22Rv1 (cell line): ENCODE measurements around the gene FAM3A.

Experiments used
- H3K27ac ChIP-seq: fragments of 450-650 bp; 2 replicates; pipeline ENCODE4 v1.5.1; 2017
- CTCF ChIP-seq: fragments of 450-650 bp; IDR thresholded peaks from 2 replicates; pipeline ENCODE4 v1.5.1; 2017; ENCODE audit warnings: mild to moderate bottlenecking
- ZFX ChIP-seq: fragments of 450-650 bp; IDR thresholded peaks from 2 replicates; pipeline ENCODE4 v1.6.1; 2017; ENCODE audit warnings: antibody characterized with exemption, borderline replicate concordance

FAM3A gene

GRCh38 chrX:154512879-154513553, 3.0 kb downstream of the FAM3A start:
- H3K27ac ChIP-seq: no peak overlapping the region
- TF ChIP-seq CTCF: no peak
- no peak for TF ChIP-seq ZFX

DNA sequence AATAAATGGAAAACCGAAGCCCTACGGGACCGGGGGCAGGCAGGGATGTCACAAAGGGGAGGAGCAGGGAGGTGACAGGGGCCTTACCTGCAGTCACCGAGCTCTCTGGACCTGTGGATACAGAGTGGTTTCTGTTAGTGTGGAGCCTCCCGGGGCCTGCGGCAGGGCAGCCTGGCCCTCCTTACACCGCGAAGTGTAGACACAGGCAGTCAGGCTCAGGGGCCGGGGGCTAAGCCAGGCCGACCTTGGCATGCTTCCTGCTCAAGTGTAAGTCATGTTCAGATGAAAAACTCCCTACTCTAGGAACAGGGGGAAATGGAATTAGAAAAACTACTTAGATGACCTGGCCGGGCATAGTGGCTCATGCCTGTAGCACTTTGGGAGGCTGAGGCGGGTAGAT, 4.3 kb downstream of the FAM3A start:
- no peak overlapping the region for H3K27ac ChIP-seq
- TF ChIP-seq ZFX (no peak), CTCF (no peak)

DNA sequence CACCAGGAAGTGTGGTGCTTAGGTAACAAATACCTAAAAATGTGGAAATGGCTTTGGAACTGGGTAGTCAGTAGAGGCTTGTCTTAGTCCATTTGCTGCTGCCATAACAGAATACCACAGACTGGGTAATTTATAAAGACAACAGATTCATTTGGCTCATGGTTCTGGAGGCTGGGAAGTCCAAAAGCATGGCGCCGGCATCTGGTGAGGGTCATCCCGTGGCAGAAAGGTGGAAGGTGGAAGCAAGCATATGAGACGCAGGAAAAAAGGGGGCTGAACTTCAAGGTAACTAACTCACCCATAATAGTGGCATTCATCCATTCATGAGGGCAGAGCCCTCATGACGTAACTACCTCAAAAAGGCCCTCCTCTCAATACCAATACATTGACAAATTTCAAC, 6.6 kb downstream of the FAM3A start:
- no peak overlapping the region for H3K27ac ChIP-seq
- TF ChIP-seq CTCF (no peak), ZFX (no peak)

- no peak overlapping the region for H3K27ac ChIP-seq
- TF ChIP-seq ZFX (no peak), CTCF (no peak)
These were observed 7.7 kb downstream of the FAM3A start for GRCh38 chrX:154508384-154508745.

- TF ChIP-seq CTCF (no peak), ZFX (no peak)
- no peak overlapping the region for H3K27ac ChIP-seq
These were observed 8.2 kb downstream of the FAM3A start for GRCh38 chrX:154507673-154508383.

- no peak overlapping the region for H3K27ac ChIP-seq
- TF ChIP-seq ZFX (no peak), CTCF (no peak)
These were observed 9.3 kb downstream of the FAM3A start for GRCh38 chrX:154506483-154507332.

- TF ChIP-seq CTCF (no peak), ZFX (no peak)
- H3K27ac ChIP-seq: no peak overlapping the region
These were observed 10.3 kb downstream of the FAM3A start for GRCh38 chrX:154505734-154506133.
